Stimulated activated CD8-positive, alpha-beta memory T cell treated with anti-CD3 and anti-CD28 coated beads, Interleukin-7, amount 100 ng/mL, for 1 hour (primary cell): ENCODE measurements around the gene CDH2.

ENCODE experiments used
- DNase-seq, 2 donors: peaks; one replicate each; pipeline ENCODE4 v3.0.0-alpha.2; 2020; ENCODE audit warnings: low read depth in 2 of 2

Gene CDH2

DNA sequence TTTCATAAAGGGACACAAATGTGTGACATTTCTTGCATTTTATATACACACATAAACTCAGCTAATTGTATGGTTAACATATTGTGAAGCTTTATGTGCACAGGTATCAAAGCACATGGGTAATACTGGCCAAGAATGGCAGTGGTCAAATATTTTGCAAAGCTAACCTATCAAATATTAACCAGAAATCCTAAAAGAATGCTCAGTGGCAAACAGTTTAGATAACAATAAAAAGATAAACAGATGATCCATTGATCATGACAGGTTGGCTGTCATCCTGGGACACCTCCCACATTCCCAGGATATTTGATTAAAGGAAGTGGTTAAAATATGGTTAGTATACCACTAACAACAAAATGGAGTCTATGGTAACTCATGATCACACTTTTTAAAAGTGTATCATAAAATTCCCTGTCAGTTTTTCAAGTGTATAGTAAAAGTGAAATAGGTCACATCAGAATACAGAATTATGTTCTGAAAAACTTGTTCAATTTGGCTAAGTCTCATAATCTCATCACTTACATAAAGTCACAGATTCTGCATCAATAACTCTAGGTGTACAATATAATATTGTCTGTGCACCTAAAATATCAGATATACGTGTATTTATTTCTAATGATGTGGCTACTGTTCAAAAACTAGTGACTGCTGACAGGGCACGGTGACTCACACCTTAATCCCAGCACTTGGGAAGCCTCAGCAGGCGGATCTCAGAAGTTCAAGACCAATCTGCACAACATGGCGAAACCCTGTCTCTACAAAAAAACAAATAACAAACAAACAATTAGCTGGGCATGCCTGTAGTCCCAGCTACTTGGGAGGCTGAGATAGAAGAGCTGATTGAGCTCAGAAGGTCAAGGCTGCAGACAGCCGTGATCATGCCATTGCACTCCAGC lies 48.9 kb downstream of the CDH2 start:
- DNase-seq, result no peak

DNA sequence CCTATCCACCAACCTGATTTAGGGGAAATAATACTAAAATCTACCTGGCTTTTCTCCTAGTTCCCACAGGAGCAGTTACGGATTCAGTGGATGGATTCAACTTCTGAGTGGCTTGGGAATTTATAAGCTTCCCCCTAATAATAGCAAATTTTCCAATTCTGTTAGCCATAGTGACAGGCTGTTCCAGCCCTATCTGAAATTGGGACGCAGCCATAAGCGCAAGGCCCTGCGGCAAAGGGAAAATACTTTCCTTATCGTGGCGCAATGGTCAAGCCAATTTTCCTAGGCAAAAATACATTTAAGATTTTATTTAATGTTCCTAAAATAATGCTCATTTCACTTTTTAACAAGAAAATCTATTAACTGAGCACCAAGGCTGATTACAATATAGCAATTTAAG lies 49.7 kb downstream of the CDH2 start:
- no peak for DNase-seq

- DNase-seq, result no peak
Observed at GRCh38 chr18:28126768-28127167, 50.2 kb downstream of the CDH2 start.

DNA sequence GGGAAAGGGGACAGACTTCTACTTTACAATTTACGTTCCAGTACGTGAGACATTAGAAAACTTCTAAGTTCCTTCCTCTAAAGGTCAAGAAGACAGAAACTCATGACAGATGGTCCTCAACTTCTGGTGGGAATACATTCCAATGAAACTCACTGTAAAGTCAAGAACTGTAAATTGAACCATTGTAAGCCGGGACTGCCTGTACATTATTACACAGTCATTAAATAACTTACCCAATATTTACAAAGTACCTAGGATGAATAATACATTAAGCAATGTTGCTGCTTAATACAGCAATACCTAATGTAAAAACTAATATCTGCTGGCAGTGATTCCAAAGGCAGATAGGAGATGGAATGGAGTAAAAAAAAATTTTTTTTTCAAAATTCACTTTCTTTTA lies 51.9 kb downstream of the CDH2 start:
- DNase-seq, result no peak

- DNase-seq, result no peak
Observed at GRCh38 chr18:28124131-28125029, 52.5 kb downstream of the CDH2 start.

- DNase-seq, result no peak
Observed at GRCh38 chr18:28123401-28124030, 53.4 kb downstream of the CDH2 start.

DNA sequence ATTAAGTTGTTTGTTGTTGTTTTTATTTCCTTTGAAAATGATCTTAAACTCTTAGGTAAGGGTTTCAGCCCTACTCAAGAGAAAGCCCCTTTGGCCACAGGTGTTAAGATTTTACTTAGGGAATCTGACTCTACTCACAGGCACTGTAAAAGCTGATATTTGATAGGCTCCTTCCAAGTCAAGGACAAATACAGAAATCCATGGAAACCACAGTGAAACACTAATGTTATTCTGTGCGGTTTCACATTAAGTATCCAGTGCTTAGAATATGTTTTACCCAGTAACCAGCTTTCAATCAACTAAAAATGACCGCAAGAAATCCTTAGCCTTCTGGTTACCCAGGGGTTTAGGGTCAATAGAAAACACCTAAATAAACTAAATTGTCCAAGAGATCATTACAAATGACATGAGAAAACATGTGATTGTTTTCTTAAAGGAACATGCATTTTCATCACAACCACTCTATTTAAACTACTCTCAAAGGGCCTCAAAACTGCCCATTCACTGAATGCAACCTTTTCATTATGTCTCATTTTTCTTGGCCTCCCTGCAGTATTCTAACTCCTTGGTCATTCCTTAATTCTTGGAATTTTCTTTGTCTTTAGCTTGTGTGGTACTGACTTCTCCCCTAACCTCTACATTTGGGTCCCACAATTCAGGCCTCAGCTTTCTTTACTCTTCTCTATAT lies 56.0 kb downstream of the CDH2 start:
- DNase-seq, result no peak

- DNase-seq, result no peak
Observed at GRCh38 chr18:28116461-28116860, 60.5 kb downstream of the CDH2 start.

- DNase-seq, result no peak
Observed at GRCh38 chr18:28115149-28115550, 61.8 kb downstream of the CDH2 start.

GRCh38 chr18:28114472-28114871 lies 62.5 kb downstream of the CDH2 start:
- no peak for DNase-seq

GRCh38 chr18:28113271-28114029 lies 63.5 kb downstream of the CDH2 start:
- no peak for DNase-seq

- no peak for DNase-seq
Observed at GRCh38 chr18:28112056-28112470, 64.9 kb downstream of the CDH2 start.

DNA sequence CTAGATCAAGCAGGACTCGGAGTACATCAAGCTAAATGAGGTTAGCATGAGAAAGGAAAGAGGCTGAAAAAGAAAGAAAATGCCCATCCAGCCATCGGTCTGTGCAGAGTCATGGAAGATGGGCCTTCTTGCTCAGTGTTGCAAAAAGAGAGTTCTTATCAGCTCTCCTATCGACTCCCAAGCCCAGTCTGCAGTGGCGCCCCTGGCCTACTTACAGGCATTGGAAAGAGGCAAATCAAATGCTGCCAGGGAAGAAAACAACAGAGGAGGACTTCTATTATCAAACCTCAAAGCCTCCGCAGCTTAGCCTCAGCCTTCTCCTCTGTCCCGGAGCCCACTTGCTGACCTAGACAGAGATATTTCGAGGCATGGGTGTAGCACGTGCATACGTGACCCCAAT lies 66.0 kb downstream of the CDH2 start:
- DNase-seq, result no peak

- DNase-seq, result no peak
Observed at GRCh38 chr18:28109781-28110560, 67.0 kb downstream of the CDH2 start.

GRCh38 chr18:28108814-28109213 lies 68.1 kb downstream of the CDH2 start:
- no peak for DNase-seq

DNA sequence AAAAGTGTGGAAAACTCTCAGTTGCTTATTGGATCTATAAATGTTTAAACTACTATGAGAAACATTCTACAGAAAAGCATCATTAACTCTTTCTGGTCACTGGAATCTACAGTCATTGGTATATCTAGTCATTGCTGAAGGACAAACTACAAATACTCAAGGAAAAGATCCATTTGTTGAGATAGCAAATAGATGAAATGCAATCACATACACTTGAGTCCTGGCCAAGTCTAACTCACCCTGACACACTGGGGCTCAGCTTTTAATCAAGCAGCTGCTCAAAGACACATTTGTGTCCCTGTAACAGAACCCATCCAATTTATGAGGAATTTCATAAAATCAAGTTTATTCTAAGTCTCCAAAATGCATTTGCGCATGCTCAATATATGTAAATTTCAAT lies 68.7 kb downstream of the CDH2 start:
- DNase-seq, result no peak

DNA sequence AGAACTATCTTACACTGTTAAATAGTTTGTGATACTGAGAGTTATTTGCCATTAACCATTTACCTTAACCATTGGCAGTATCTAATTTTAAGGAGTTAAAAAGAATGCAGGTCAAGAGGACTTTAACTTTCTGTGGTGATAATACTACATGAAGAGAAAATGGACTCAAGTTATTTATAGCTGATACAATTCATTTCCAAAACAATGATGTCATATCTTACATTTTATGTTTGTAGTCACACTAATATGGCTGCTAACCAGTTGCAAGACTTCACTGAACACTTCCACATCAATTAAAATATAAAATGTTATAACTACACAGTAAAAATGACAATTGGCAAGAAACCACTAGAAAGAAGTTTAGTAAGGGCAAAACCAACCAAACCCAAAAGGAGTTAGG lies 77.7 kb downstream of the CDH2 start:
- no peak for DNase-seq

- no peak for DNase-seq
Observed at GRCh38 chr18:28095631-28096030, 81.3 kb downstream of the CDH2 start.

DNA sequence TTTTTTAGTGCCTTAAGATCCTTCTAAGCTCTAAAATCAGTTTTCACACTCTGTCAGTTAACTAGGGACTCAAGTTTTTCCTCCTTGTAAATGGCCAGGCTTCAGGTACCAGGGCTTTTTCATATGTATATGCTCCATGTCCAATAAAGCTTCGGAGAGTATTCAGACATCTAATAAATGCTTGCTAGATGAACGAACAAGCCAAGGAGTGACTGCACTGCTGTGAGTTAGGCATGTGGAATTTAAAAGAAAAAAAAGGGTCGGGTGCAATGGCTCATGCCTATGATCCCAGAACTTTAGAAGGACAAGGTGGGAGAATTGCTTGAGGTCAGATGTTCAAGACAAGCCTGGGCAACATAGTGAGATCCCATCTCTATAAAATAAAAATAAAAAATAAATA lies 81.9 kb downstream of the CDH2 start:
- no peak for DNase-seq

DNA sequence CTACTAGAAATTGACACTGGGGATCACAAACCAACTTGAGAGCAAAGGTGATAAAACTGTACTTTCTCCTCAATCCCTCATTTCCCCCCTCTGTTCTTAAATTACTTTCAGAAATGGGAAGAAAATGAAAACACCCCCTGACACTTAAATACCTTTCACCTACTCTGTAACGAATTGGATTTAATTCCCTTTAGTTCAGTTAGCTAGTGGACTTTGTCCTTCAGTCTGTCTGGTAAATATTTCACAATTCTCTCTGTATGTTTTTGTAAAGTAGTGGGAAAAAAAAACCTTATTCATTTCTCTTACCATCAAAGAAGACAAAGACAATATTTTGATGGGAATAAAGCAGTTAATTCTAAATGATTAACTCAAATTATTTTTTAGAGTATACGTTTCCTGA lies 85.7 kb downstream of the CDH2 start:
- DNase-seq, result no peak
